NCI-H460 (cell line): ENCODE results near the gene RET. TPM values are rescaled to one million over a fixed set of nuclear protein-coding genes. Genes with fewer than 3 reads are reported as not detected.

Experiments used
- DNase-seq: peaks from one replicate; pipeline ENCODE4 v3.0.0-alpha.2; 2016; ENCODE audit warnings: low read depth; ENCODE audit errors: extremely low read depth
- total RNA-seq: library from RNA; depleted of rRNA; stranded (reverse); fragments of >200 nt; shearing (Covaris generic); gene quantifications from 2 replicates; pipeline ENCODE4 v1.2.3, GENCODE V29; 2014

RET gene
- total RNA-seq, 1 experiment from 2014 or later, result 0.02 TPM

DNA sequence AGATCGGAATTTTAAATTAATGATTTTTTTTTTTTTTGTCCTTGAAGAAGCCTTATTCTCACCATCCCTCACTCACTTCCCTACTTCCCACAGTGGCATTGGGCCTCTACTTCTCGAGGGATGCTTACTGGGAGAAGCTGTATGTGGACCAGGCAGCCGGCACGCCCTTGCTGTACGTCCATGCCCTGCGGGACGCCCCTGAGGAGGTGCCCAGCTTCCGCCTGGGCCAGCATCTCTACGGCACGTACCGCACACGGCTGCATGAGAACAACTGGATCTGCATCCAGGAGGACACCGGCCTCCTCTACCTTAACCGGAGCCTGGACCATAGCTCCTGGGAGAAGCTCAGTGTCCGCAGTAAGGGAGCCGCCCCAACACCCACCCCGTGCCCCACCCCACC is 23.5 kb downstream of the RET start:
- DNase-seq, result no peak

DNA sequence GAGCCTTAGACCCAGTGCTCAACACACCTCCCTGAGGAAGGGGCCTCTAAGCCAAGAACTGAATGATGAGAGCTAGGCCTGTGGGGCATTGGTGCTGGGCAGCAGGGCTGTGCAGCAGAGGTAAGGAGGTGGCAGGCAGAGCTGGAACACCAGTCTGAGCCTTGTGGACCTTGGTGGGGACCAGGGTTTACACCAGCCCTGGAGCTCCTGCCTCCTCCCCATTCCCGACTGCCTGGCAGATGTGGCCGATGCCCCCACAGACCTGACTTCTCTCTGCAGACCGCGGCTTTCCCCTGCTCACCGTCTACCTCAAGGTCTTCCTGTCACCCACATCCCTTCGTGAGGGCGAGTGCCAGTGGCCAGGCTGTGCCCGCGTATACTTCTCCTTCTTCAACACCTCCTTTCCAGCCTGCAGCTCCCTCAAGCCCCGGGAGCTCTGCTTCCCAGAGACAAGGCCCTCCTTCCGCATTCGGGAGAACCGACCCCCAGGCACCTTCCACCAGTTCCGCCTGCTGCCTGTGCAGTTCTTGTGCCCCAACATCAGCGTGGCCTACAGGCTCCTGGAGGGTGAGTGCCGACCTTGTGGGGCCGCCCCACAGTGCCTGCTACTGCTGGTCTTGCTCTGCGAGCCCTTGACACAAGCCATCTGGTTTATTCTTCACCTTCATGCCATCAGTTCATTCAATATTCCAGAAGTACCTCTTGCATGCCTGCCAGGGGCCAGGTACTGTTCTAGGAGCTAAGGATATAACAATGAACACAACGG is 25.4 kb downstream of the RET start:
- DNase-seq, result no peak

GRCh38 chr10:43105102-43105955 is 28.5 kb downstream of the RET start:
- peak; percentile 63 for DNase-seq

DNA sequence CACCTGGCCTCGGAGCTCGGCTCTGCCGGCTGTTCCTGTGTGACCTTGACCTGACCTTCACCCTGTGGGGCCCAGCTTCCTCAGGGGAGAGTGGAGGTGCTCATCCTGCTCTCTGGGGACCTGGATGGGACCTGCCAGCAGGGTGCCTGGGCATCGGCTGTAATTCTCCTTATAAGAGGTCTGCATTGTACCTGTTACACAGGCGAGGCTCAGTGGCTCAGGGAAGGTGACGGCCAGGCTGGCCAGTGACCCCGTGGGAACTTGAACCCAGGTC is 29.0 kb downstream of the RET start:
- DNase-seq, result no peak

DNA sequence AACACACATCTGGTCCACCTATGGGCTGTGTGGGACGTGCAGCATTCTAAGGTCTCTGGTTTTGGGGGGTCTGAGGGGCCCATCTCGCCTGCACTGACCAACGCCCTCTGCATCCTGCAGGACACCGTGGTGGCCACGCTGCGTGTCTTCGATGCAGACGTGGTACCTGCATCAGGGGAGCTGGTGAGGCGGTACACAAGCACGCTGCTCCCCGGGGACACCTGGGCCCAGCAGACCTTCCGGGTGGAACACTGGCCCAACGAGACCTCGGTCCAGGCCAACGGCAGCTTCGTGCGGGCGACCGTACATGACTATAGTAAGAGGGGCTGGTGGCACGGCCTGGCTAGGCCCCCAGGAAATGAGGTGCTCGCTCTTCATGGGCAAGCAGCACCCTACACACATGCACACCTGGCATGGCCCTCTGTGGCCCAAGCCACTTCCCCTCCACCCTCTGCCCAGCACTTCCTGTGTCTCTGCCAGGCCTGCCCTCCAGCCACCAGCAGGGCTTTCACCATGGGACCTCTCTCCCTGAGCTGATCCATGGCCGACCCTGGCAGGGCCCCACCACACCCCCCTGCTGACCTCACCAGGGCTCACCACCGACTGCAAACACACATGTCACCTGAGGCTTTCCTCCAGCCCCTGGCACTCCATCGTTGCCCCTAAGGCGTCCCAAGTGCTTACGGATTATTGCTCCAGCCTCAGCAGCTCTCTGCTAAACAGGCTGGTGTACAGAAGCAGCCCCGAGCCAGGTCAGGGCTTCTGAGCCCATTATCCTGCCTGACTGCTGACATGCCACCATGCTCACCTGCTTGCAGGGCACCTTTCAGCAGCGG is 29.6 kb downstream of the RET start:
- no peak for DNase-seq

- DNase-seq, result no peak
Measured at GRCh38 chr10:43108951-43109350, 32.1 kb downstream of the RET start.

- no peak for DNase-seq
Measured at GRCh38 chr10:43109671-43110249, 32.9 kb downstream of the RET start.

- DNase-seq, result no peak
Measured at GRCh38 chr10:43110338-43111071, 33.6 kb downstream of the RET start.

DNA sequence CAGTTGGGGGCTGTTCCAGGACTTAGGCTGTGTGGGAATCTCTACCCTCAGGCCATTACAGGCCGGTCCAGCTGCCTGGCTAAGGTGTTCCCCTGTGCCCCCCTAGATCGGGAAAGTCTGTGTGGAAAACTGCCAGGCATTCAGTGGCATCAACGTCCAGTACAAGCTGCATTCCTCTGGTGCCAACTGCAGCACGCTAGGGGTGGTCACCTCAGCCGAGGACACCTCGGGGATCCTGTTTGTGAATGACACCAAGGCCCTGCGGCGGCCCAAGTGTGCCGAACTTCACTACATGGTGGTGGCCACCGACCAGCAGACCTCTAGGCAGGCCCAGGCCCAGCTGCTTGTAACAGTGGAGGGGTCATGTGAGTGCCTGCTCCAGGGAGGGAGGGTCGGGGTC is 34.2 kb downstream of the RET start:
- DNase-seq, result no peak

GRCh38 chr10:43111921-43112607 is 35.2 kb downstream of the RET start:
- DNase-seq, result no peak

- no peak for DNase-seq
Measured at GRCh38 chr10:43112608-43112961, 35.7 kb downstream of the RET start.

DNA sequence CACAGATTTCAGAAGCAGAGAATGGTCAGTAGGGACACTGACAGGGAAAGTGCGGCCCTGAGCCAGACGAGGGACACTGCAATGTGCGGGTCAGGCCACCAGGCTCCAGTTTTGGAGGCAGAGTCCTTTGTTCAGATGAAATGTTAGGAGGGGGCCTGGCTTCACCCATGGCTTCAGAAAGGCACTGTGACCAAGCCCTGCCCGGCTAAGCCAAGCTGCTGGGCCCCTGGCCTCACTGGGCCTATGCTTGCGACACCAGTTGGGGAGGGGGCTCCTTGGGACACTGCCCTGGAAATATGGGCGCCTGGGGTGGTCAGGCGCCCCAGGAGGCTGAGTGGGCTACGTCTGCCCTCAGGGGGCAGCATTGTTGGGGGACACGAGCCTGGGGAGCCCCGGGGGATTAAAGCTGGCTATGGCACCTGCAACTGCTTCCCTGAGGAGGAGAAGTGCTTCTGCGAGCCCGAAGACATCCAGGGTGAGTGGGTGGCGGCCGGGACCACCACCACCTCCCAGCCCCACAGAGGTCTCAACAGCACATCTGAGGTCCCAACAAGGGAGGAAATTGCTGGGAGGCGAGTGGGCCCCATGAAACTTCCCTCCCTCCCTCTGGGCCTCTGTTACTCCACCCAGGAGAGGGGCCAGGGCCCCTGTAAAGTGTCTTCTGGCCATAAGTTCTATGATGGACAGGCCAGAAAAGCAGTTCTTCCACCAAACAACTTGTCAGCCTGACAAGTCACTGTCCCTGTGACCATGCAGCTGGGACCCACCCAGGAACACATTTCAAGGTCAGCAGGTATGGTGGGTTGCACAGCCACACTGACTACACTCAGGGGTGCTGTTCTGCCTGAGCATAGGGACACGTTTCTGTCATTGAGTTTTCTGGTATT is 36.6 kb downstream of the RET start:
- DNase-seq, result no peak

GRCh38 chr10:43114088-43114742 is 37.3 kb downstream of the RET start:
- DNase-seq, result no peak

DNA sequence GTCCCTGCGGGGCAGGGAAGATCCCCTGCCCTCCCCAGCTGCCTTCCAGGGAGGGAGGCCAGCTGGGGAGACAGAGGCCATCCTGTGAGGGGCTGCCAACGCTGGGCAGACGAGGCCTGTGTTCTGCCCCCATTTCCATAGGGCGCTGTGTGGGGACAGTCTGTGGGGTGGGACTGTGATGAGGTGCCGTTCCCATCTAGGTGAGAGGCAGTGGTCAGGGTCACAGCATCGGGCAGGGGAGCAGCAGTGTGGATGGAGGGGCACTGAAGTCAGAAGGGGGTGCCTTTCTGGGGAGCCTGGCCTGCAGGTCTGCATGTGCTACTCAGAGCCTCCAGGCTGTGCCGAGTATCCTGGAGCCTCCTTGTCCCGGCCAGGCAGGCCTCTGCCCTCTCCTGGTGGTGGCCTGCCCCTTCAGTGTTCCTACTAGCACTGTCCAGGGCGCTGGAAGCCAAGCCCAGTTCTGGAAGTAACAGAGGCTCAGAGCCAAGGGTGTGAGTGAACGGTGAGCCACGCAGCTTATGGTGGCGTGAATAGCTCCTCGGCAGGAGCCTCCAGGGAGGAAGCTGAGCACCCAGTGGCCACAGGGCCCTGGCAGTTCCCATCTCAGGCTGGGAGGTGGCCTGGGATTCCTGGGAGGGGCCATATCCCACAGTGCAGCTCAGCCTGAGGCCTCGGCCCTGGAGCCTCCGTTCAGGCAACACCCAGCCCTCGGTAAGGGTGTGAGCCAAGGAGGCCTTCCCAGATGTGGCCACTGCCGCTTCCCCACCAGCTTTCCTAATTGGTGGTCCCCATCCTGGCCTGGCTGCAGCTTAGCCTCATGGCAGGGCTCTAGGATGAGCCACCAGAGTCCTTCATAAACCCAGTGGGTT is 38.1 kb downstream of the RET start:
- DNase-seq, result no peak

- no peak for DNase-seq
Measured at GRCh38 chr10:43115881-43116595, 39.2 kb downstream of the RET start.

GRCh38 chr10:43116596-43116995 is 39.7 kb downstream of the RET start:
- DNase-seq, result no peak
